Choroid plexus epithelial cell (primary cell): ENCODE results near the gene CBX5.
"Not testable (repeated sequence)": the region's sequence is repeated elsewhere in the genome, so short reads cannot be mapped to it uniquely, and the experiment has no call there.

ENCODE experiments used
- DNase-seq: peaks from one replicate; pipeline ENCODE4 v3.0.0-alpha.2; 2010; ENCODE audit warnings: low read depth
- H3K4me3 ChIP-seq: 2 replicates; pipeline ENCODE4 v1.5.1; 2011; ENCODE audit warnings: low read depth, mild to moderate bottlenecking, control low read depth, low read length, moderate library complexity
- CTCF ChIP-seq: conservative IDR thresholded peaks from 2 replicates; pipeline ENCODE4 v1.5.1; 2011; ENCODE audit warnings: low read depth, mild to moderate bottlenecking, control low read depth, inconsistent platforms, low read length, moderate library complexity

The CBX5 gene

GRCh38 chr12:54292083-54292930 is 12.4 kb upstream of the CBX5 start:
- DNase-seq, result no peak
- H3K4me3 ChIP-seq, result no peak overlapping the region
- no peak for TF ChIP-seq CTCF

- no peak for DNase-seq
- no peak for TF ChIP-seq CTCF
- H3K4me3 ChIP-seq, result no peak overlapping the region
These were observed 7.6 kb upstream of the CBX5 start for GRCh38 chr12:54287261-54288157.

GRCh38 chr12:54286042-54287030 is 6.4 kb upstream of the CBX5 start:
- no peak overlapping the region for H3K4me3 ChIP-seq
- DNase-seq, result no peak
- TF ChIP-seq CTCF, result no peak

- TF ChIP-seq CTCF, result peak; percentile 47
- no peak for DNase-seq
- H3K4me3 ChIP-seq, result peak overlapping the region; percentile 12
These were observed 5.5 kb upstream of the CBX5 start for GRCh38 chr12:54285150-54286041.

- peak overlapping the region; percentile 31 for H3K4me3 ChIP-seq
- DNase-seq, result not testable (repeated sequence)
These were observed 4.3 kb upstream of the CBX5 start for GRCh38 chr12:54284070-54284780.

GRCh38 chr12:54282949-54283593 is 3.1 kb upstream of the CBX5 start:
- no peak for TF ChIP-seq CTCF
- H3K4me3 ChIP-seq, result peak overlapping the region; percentile 95
- DNase-seq, result no peak

- not testable (repeated sequence) for DNase-seq
- H3K4me3 ChIP-seq, result peak overlapping the region; percentile 95
These were observed 1.8 kb upstream of the CBX5 start for GRCh38 chr12:54281694-54282093.

- not testable (repeated sequence) for DNase-seq
- H3K4me3 ChIP-seq, result peak overlapping the region; percentile 95
These were observed 1.3 kb upstream of the CBX5 start for GRCh38 chr12:54281261-54281638.
